RWPE2 (cell line): ENCODE measurements around the gene TSACC.
A peak's percentile ranks its signal among the peaks of the same experiment; 100 is the strongest.
"Not testable (repeated sequence)": the region's sequence is repeated elsewhere in the genome, so short reads cannot be mapped to it uniquely, and the experiment has no call there.

Experiments used
- ATAC-seq: fragments of 200-7000 bp; cut with Tn5 transposase; 3 replicates; pipeline ENCODE4 v1.9.1; 2021; ENCODE audit warnings: low read depth
- DNase-seq: peaks from one replicate; pipeline ENCODE4 v3.0.0-alpha.2; 2020; ENCODE audit warnings: low spot score
- H3K27ac ChIP-seq: fragments of 450-650 bp; 2 replicates; pipeline ENCODE4 v1.5.1; 2017; ENCODE audit warnings: mild to moderate bottlenecking; ENCODE audit not compliant: poor library complexity, severe bottlenecking
- H3K27me3 ChIP-seq: fragments of 250-450 bp; sonication (Bioruptor Pico); 2 replicates; pipeline ENCODE4 v1.5.1; 2021; ENCODE audit warnings: mild to moderate bottlenecking, moderate library complexity; ENCODE audit not compliant: insufficient read depth, poor library complexity, severe bottlenecking
- H3K36me3 ChIP-seq: fragments of 250-450 bp; sonication (Bioruptor Pico); 2 replicates; pipeline ENCODE4 v1.5.1; 2020; ENCODE audit warnings: low read depth, mild to moderate bottlenecking, moderate library complexity
- H3K4me1 ChIP-seq: fragments of 250-450 bp; sonication (Bioruptor Pico); 2 replicates; pipeline ENCODE4 v1.5.1; 2021; ENCODE audit warnings: mild to moderate bottlenecking, moderate library complexity; ENCODE audit not compliant: insufficient read depth, poor library complexity, severe bottlenecking
- H3K4me3 ChIP-seq: fragments of 250-450 bp; sonication (Bioruptor Pico); 2 replicates; pipeline ENCODE4 v1.5.1; 2021; ENCODE audit warnings: mild to moderate bottlenecking, moderate library complexity; ENCODE audit not compliant: severe bottlenecking
- H3K9me3 ChIP-seq: fragments of 250-450 bp; sonication (Bioruptor Pico); 2 replicates; pipeline ENCODE4 v1.5.1; 2021; ENCODE audit warnings: mild to moderate bottlenecking, moderate library complexity; ENCODE audit not compliant: severe bottlenecking
- TF ChIP-seq, protein P1 (sequence below): fragments of 450-650 bp; IDR thresholded peaks from one replicate; pipeline ENCODE4 v1.5.1; 2017; ENCODE audit warnings: mild to moderate bottlenecking, moderate library complexity; ENCODE audit not compliant: poor library complexity, severe bottlenecking

TSACC gene

DNA sequence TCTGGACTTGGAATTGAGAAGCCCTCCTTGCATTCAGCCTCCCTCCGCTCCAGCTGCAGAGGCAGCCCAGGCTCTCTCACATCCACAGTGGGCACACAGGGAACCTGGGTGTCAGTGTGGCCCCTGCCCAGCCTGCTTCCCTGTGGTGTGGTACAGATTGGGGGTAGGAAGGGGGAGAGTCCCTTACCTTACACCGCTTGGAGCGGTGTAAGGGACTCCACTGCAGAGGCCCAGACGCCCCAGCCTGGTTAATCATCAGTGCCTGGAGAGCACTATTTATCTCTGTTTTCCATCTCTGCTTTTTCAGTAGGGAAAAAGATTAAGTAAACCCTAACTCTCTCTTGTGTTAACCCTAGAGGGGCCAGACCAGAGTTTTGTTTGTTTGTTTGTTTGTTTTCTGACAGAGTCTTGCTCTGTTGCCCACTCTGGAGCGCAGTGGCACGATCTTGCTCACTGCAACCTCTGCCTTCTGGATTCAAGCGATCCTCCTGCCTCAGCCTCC is 29.9 kb downstream of the TSACC start:
- no peak overlapping the region for H3K27ac ChIP-seq
- TF ChIP-seq, protein P1, sequence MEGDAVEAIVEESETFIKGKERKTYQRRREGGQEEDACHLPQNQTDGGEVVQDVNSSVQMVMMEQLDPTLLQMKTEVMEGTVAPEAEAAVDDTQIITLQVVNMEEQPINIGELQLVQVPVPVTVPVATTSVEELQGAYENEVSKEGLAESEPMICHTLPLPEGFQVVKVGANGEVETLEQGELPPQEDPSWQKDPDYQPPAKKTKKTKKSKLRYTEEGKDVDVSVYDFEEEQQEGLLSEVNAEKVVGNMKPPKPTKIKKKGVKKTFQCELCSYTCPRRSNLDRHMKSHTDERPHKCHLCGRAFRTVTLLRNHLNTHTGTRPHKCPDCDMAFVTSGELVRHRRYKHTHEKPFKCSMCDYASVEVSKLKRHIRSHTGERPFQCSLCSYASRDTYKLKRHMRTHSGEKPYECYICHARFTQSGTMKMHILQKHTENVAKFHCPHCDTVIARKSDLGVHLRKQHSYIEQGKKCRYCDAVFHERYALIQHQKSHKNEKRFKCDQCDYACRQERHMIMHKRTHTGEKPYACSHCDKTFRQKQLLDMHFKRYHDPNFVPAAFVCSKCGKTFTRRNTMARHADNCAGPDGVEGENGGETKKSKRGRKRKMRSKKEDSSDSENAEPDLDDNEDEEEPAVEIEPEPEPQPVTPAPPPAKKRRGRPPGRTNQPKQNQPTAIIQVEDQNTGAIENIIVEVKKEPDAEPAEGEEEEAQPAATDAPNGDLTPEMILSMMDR = no peak
- H3K9me3 ChIP-seq = no peaks in the 10 kb centered on the region
- DNase-seq (no peak), ATAC-seq (no peak)
- no peaks in the 10 kb centered on the region for H3K27me3 ChIP-seq
- no peak overlapping the region for H3K4me3 ChIP-seq
- H3K4me1 ChIP-seq = peaks cover 3% of the 10 kb centered on the region
- H3K36me3 ChIP-seq = no peaks in the 10 kb centered on the region

DNA sequence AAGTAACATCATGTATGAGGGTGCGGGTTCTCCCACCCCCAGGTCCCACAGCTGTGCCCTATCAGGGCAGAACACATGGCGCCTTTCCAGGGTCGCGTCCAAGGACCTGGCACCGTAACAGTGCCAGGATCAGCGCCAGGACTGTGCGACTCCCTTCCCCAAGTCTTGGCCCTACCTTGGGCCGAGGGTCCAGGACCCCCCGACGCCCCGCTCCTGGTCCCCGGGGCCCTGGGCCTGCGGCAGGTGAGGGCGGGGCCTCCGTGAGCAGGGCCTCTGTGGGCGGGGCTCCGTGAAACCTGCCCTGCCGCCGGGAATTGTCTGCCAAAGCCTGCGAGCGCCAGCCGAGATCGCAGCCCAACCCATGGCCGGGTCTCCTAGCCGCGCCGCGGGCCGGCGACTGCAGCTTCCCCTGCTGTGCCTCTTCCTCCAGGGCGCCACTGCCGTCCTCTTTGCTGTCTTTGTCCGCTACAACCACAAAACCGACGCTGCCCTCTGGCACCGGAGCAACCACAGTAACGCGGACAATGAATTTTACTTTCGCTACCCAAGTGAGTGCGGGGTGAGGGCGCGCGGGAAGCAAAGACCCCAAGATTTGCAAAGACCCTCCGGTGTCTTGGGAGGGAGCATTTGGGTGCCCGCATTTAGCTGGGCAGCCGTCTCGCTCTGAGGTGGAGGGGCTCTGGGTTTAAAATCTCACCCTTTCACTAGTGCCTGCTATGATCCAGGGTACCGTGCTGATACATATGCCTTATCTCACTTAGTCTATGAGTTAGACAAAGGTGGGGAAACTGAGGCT is 30.8 kb downstream of the TSACC start, which contains the start of gene RHBG:
TSS of gene RHBG (plus strand) at position 323 of the 796 bp plus-strand sequence. CDS start at position 362, 39 bp downstream.
- Histone ChIP-seq H3K27ac (no peak within 1 kb of the TSS), H3K36me3 (no peaks in the 10 kb centered on the region), H3K4me1 (peaks cover 3% of the 10 kb centered on the region), H3K27me3 (no peaks in the 10 kb centered on the region), H3K9me3 (no peaks in the 10 kb centered on the region), H3K4me3 (peak within 1 kb of the TSS; percentile 37)
- DNase-seq (no peak), ATAC-seq (peak; percentile 87)
- TF ChIP-seq, protein P1 = no peak

DNA sequence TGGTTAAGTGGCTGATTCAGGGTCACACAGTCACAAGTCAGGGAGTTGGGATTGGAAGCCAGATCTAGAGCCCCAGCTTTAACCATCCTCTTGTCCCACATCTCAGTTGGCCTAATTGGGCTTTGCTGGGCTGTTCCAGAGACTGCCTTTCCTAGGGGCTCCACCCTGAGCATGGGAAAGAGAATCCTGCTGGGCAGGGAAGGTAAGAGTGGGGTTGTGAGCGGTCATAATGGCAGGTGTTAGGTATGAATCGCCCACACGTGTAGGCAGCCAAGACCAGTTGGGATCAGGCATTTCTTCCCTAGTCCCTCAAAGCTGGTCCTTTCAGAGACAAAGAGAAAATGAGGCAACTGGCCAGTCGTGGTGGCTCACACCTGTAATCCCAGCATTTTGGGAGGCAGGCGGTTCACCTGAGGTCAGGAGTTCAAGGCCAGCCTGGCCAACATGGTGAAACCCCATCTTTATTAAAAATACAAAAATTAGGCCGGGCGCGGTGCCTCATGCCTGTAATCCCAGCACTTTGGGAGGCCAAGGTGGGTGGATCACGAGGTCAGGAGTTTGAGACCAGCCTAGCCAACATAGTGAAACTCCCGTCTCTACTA is 31.5 kb downstream of the TSACC start:
- not testable (repeated sequence) for H3K4me1 ChIP-seq, H3K27me3 ChIP-seq, DNase-seq, H3K36me3 ChIP-seq, ATAC-seq, H3K9me3 ChIP-seq, H3K27ac ChIP-seq
- H3K4me3 ChIP-seq = peak overlapping the region; percentile 37

DNA sequence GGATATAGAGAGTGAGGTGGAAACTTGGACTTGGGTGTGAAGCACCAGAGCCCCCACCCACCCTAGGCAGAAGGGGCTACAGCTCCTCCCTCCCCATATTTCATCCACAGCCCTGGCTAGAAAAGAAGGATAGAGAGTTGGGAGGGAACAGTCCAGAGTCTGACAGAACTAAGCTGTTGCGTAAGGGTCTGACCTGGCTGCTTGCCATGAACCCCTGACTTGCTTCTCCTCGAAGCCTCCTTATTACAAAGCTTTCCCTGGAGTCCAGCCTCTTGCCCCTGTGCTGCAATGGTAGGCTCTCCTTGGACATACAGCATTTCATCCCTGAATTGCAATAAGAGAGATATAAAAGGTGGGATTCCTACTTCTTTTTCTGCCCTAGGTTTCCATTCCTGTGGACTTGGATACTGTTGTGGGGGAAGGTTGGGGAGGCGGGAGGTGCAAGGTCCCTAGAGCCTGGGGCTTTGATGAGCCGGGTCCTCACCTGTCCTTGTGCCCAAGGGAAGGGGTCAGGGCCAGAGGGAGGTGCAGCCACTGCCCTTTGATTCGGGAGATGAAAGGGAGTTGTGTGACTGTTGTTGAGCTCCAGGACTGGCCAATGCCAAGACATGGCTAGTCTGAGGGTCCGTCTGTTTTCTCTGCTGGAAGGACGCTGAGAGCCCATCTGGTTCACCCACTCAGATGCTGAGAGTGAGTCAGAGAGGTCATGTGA is 33.4 kb downstream of the TSACC start:
- no peak overlapping the region for H3K4me3 ChIP-seq
- peaks cover 3% of the 10 kb centered on the region for H3K4me1 ChIP-seq
- no peaks in the 10 kb centered on the region for H3K9me3 ChIP-seq
- DNase-seq = no peak
- H3K27ac ChIP-seq = no peak overlapping the region
- ATAC-seq = no peak
- TF ChIP-seq, protein P1 = no peak
- H3K27me3 ChIP-seq = no peaks in the 10 kb centered on the region
- H3K36me3 ChIP-seq = no peaks in the 10 kb centered on the region

DNA sequence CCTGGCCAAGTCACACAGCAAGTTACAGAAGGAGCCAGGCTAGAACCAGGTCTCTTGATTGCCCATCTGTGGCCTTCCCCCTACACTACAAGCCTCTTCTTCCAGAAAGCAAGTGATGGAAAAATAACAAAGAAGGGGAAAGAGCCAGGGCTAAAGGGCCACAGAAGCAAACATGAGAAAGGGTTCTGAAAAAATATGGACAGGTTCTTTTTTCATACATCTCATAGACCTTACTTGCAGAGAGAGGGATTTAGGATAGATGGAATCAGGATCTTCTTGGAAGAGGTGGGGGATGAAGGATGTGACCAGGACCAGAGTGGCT is 33.9 kb downstream of the TSACC start:
- no peak overlapping the region for H3K27ac ChIP-seq
- DNase-seq (no peak), ATAC-seq (no peak)
- H3K4me3 ChIP-seq = no peak overlapping the region
- peaks cover 3% of the 10 kb centered on the region for H3K4me1 ChIP-seq
- TF ChIP-seq, protein P1 = no peak
- no peaks in the 10 kb centered on the region for H3K9me3 ChIP-seq
- no peaks in the 10 kb centered on the region for H3K36me3 ChIP-seq
- H3K27me3 ChIP-seq = no peaks in the 10 kb centered on the region
